GM18505 (cell line): Measurements from ENCODE around the gene SULT1E1.

Experiments used
- ATAC-seq: cut with Tn5 transposase; IDR thresholded peaks from one replicate; pipeline ENCODE4 v1.9.1; 2021; ENCODE audit not compliant: unreplicated experiment
- POLR2A ChIP-seq: IDR thresholded peaks from 4 replicates; pipeline ENCODE4 v1.6.1; 2011; ENCODE audit warnings: borderline replicate concordance; ENCODE audit not compliant: insufficient read depth, insufficient read length; ENCODE audit errors: extremely low read depth

Gene SULT1E1

DNA sequence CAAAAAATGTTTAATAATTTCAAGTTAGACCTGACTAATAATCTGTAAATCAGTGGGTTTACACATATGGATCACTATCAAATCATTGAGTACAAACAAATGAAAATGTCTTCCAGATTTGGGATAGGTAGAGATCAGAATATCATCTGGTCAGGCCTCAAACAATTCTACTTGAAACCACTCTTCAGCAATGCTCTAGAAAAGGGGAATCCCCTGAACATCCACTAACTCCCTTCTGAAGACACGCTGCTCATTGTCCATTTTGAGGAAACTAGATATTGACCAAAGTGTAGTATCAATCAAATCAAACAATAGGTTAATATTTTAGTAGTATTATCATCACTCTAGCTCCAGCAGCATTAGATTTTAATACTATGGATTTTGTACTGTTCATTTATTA, 46.3 kb downstream of the SULT1E1 start:
- no peak for TF ChIP-seq POLR2A
- no peak for ATAC-seq

GRCh38 chr4:69811166-69811565, 48.8 kb downstream of the SULT1E1 start:
- no peak for TF ChIP-seq POLR2A
- no peak for ATAC-seq

DNA sequence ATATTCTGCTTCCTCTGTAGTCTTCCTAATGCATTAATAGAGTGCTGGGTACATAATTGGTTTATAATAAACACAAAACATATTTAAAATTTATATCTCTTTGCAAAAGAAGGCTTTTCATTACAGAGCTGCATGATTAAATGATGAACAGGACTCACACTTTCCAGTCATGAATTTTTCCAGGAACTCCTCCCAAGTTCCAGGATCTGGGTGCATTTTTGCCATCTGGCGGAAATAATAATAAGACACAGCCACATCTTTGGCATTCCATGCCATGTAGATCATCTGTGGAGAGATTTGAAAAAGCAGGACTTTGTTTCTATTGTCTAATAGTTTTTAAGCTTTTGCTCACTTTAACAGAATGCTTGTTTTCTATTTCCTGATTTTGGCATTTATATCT, 59.3 kb downstream of the SULT1E1 start:
- ATAC-seq, result no peak
- no peak for TF ChIP-seq POLR2A

GRCh38 chr4:69799337-69799736, 60.6 kb downstream of the SULT1E1 start:
- TF ChIP-seq POLR2A, result no peak
- no peak for ATAC-seq

DNA sequence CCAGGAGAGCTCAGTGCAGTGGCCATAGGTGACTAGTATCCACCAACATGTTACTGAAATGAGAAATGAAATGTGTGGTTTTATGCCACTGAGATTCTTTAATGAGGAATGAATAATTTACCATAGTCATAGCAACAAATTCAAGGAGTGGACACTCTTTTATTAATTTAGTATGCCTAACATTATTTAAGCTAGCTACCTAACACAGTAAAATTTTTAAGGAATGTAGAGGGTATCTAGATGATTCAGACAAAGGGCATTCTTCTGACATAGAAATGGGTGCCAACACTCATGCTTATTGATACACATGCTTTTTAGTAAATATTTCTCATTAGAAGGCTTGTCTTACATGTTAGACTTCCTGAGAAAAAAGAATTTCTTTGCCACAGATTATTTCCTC, 66.2 kb downstream of the SULT1E1 start:
- no peak for TF ChIP-seq POLR2A

More for the DNA sequence above, 66.2 kb downstream of the SULT1E1 start:
- no peak for ATAC-seq
